Hematopoietic multipotent progenitor cell (in vitro differentiated cells): ENCODE results near the gene PIH1D2. TPM values are rescaled to one million over a fixed set of nuclear protein-coding genes. Genes with fewer than 3 reads are reported as not detected.
"Not testable (repeated sequence)": the region's sequence is repeated elsewhere in the genome, so short reads cannot be mapped to it uniquely, and the experiment has no call there.

Experiments
- DNase-seq, 3 donors: peaks; one replicate each; pipeline ENCODE4 v3.0.0-alpha.2; 2011 to 2015; ENCODE audit warnings: low read depth in 2 of 3, low spot score in 2 of 3
- total RNA-seq: library from RNA; depleted of rRNA; stranded (reverse); fragments of >200 nt; gene quantifications from one replicate; pipeline ENCODE4 v1.2.3, GENCODE V29; 2012

The PIH1D2 gene
- 0.54 TPM for total RNA-seq

GRCh38 chr11:112073941-112074811, at the start of gene PIH1D2, which contains the start of gene NKAPD1:
PIH1D2 (minus strand) TSS chr11:112074017; CDS start chr11:112073174, 843 bp downstream.
NKAPD1 (plus strand) TSS chr11:112074299; CDS start chr11:112075575, 1,276 bp downstream.
- peak; percentile 77 to 94 (median 87) for DNase-seq

- DNase-seq, result no peak
Measured at GRCh38 chr11:112123129-112123528, 49.3 kb upstream of the PIH1D2 start.

GRCh38 chr11:112121981-112122615, 48.3 kb upstream of the PIH1D2 start:
- no peak for DNase-seq

GRCh38 chr11:112118176-112118575, 44.4 kb upstream of the PIH1D2 start:
- DNase-seq, result peak in 1 of 3 donors; percentile 16

GRCh38 chr11:112115386-112115785, 41.6 kb upstream of the PIH1D2 start:
- no peak for DNase-seq

- no peak for DNase-seq
Measured at GRCh38 chr11:112114460-112114859, 40.6 kb upstream of the PIH1D2 start.

GRCh38 chr11:112113539-112114457, 40.0 kb upstream of the PIH1D2 start:
- DNase-seq, result peak; percentile 10 to 60 (median 48)

- no peak for DNase-seq
Measured at GRCh38 chr11:112106070-112106469, 32.3 kb upstream of the PIH1D2 start.

- DNase-seq, result no peak
Measured at GRCh38 chr11:112103446-112103845, 29.6 kb upstream of the PIH1D2 start.

GRCh38 chr11:112100462-112100861, 26.6 kb upstream of the PIH1D2 start:
- DNase-seq, result no peak

GRCh38 chr11:112097734-112098528, 24.1 kb upstream of the PIH1D2 start:
- DNase-seq, result no peak

GRCh38 chr11:112096194-112096593, 22.4 kb upstream of the PIH1D2 start:
- no peak for DNase-seq

- not testable (repeated sequence) for DNase-seq
Measured at GRCh38 chr11:112095302-112095701, 21.5 kb upstream of the PIH1D2 start.

- DNase-seq, result no peak
Measured at GRCh38 chr11:112087212-112087611, 13.4 kb upstream of the PIH1D2 start.

GRCh38 chr11:112086422-112087191, 12.8 kb upstream of the PIH1D2 start, which contains the start of the genes SDHD and TIMM8B:
SDHD (plus strand) TSS chr11:112086873; CDS start chr11:112086908, 35 bp downstream.
TIMM8B (minus strand) TSS chr11:112086756; CDS start chr11:112086723, 33 bp downstream.
- peak; percentile 96 to 99 (median 98) for DNase-seq

GRCh38 chr11:112085822-112086421, 12.1 kb upstream of the PIH1D2 start:
- peak in 1 of 3 donors; percentile 39 for DNase-seq

GRCh38 chr11:112082729-112083128, 8.9 kb upstream of the PIH1D2 start:
- DNase-seq, result no peak

GRCh38 chr11:112062923-112063322, 10.9 kb downstream of the PIH1D2 start:
- DNase-seq, result no peak
